ENCODE results near the gene TNFRSF1B.

TNFRSF1B gene

DNA sequence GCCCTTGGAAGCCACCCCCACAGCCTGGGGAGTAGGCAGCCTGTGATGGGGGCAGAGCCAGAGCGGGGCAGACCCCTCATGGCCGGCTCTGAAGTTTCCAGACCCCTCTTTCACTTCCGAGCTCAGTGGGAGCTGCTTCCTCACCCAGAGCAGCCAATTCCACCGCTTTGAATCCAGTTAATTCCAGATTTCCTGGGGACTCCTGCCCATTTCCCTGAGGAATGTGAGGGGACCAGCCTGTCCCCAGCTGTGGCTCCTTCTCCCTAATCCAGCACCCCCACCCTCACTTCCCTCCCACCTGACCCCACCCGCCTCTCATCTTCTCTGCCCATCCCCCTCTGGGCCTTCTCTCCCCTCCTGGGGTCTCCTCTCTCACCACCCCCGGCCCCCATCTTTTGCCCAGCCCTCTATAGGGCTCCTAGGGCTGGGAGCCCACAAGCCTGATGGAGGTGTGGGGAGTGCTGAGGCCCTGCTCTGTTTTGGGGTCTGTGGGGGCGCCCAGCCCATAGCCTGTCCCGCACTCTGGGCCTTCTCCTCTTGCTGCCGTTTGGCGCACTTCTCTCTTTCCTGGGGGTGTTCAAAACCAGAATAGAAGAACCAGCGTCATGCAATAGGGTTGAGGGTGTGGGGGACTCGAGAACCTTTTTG is 26.2 kb upstream of the TNFRSF1B start:
- H3K4me1 ChIP-seq (ENCODE audit: control insufficient read depth, insufficient read depth, low read length) = peaks cover 6% of the 10 kb centered on the region; the same call in 1 of the 2 replicates
- CTCF ChIA-PET = interaction anchor here (4.2 kb wide), 1 partner anchor 15 kb away, joined by 22 read pairs; no protein-coding TSS in a partner anchor
- POLR2A ChIA-PET = no interaction called here
- TF ChIP-seq ZNF223 (tag by site-specific recombination; IDR thresholded peaks at IDR 0.05) (no peak), ZNF501 (tag by site-specific recombination; IDR thresholded peaks at IDR 0.05) (no peak), ZNF121 (tag by site-specific recombination; IDR thresholded peaks at IDR 0.05) (no peak), ZNF302 (tag by site-specific recombination; IDR thresholded peaks at IDR 0.05; ENCODE audit: low read depth) (no peak), ZNF146 (tag by site-specific recombination; IDR thresholded peaks at IDR 0.05) (no peak), ZNF114 (tag by site-specific recombination; IDR thresholded peaks at IDR 0.05) (no peak), OVOL3 (tag by site-specific recombination; IDR thresholded peaks at IDR 0.05) (no peak), ZNF416 (tag by site-specific recombination; IDR thresholded peaks at IDR 0.05) (no peak), ZNF585B (tag by site-specific recombination; IDR thresholded peaks at IDR 0.05) (no peak), ZNF133 (tag by site-specific recombination; IDR thresholded peaks at IDR 0.05) (no peak), BCL11B (tag by site-specific recombination; IDR thresholded peaks at IDR 0.05; ENCODE audit: low read depth) (no peak)
- TF ChIP-seq, protein P1, sequence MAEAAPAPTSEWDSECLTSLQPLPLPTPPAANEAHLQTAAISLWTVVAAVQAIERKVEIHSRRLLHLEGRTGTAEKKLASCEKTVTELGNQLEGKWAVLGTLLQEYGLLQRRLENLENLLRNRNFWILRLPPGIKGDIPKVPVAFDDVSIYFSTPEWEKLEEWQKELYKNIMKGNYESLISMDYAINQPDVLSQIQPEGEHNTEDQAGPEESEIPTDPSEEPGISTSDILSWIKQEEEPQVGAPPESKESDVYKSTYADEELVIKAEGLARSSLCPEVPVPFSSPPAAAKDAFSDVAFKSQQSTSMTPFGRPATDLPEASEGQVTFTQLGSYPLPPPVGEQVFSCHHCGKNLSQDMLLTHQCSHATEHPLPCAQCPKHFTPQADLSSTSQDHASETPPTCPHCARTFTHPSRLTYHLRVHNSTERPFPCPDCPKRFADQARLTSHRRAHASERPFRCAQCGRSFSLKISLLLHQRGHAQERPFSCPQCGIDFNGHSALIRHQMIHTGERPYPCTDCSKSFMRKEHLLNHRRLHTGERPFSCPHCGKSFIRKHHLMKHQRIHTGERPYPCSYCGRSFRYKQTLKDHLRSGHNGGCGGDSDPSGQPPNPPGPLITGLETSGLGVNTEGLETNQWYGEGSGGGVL (tag by site-specific recombination; IDR thresholded peaks at IDR 0.05) = no peak
- TF ChIP-seq, protein P2, sequence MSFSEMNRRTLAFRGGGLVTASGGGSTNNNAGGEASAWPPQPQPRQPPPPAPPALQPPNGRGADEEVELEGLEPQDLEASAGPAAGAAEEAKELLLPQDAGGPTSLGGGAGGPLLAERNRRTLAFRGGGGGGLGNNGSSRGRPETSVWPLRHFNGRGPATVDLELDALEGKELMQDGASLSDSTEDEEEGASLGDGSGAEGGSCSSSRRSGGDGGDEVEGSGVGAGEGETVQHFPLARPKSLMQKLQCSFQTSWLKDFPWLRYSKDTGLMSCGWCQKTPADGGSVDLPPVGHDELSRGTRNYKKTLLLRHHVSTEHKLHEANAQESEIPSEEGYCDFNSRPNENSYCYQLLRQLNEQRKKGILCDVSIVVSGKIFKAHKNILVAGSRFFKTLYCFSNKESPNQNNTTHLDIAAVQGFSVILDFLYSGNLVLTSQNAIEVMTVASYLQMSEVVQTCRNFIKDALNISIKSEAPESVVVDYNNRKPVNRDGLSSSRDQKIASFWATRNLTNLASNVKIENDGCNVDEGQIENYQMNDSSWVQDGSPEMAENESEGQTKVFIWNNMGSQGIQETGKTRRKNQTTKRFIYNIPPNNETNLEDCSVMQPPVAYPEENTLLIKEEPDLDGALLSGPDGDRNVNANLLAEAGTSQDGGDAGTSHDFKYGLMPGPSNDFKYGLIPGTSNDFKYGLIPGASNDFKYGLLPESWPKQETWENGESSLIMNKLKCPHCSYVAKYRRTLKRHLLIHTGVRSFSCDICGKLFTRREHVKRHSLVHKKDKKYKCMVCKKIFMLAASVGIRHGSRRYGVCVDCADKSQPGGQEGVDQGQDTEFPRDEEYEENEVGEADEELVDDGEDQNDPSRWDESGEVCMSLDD (tag by site-specific recombination; IDR thresholded peaks at IDR 0.05) = no peak
- TF ChIP-seq, protein P3, sequence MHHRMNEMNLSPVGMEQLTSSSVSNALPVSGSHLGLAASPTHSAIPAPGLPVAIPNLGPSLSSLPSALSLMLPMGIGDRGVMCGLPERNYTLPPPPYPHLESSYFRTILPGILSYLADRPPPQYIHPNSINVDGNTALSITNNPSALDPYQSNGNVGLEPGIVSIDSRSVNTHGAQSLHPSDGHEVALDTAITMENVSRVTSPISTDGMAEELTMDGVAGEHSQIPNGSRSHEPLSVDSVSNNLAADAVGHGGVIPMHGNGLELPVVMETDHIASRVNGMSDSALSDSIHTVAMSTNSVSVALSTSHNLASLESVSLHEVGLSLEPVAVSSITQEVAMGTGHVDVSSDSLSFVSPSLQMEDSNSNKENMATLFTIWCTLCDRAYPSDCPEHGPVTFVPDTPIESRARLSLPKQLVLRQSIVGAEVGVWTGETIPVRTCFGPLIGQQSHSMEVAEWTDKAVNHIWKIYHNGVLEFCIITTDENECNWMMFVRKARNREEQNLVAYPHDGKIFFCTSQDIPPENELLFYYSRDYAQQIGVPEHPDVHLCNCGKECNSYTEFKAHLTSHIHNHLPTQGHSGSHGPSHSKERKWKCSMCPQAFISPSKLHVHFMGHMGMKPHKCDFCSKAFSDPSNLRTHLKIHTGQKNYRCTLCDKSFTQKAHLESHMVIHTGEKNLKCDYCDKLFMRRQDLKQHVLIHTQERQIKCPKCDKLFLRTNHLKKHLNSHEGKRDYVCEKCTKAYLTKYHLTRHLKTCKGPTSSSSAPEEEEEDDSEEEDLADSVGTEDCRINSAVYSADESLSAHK (tag by site-specific recombination; IDR thresholded peaks at IDR 0.05) = no peak
- TF ChIP-seq, protein P4, sequence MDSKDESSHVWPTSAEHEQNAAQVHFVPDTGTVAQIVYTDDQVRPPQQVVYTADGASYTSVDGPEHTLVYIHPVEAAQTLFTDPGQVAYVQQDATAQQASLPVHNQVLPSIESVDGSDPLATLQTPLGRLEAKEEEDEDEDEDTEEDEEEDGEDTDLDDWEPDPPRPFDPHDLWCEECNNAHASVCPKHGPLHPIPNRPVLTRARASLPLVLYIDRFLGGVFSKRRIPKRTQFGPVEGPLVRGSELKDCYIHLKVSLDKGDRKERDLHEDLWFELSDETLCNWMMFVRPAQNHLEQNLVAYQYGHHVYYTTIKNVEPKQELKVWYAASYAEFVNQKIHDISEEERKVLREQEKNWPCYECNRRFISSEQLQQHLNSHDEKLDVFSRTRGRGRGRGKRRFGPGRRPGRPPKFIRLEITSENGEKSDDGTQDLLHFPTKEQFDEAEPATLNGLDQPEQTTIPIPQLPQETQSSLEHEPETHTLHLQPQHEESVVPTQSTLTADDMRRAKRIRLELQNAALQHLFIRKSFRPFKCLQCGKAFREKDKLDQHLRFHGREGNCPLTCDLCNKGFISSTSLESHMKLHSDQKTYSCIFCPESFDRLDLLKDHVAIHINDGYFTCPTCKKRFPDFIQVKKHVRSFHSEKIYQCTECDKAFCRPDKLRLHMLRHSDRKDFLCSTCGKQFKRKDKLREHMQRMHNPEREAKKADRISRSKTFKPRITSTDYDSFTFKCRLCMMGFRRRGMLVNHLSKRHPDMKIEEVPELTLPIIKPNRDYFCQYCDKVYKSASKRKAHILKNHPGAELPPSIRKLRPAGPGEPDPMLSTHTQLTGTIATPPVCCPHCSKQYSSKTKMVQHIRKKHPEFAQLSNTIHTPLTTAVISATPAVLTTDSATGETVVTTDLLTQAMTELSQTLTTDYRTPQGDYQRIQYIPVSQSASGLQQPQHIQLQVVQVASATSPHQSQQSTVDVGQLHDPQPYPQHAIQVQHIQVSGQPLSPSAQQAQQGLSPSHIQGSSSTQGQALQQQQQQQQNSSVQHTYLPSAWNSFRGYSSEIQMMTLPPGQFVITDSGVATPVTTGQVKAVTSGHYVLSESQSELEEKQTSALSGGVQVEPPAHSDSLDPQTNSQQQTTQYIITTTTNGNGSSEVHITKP (tag by site-specific recombination; IDR thresholded peaks at IDR 0.05) = no peak
- TF ChIP-seq, protein P5, sequence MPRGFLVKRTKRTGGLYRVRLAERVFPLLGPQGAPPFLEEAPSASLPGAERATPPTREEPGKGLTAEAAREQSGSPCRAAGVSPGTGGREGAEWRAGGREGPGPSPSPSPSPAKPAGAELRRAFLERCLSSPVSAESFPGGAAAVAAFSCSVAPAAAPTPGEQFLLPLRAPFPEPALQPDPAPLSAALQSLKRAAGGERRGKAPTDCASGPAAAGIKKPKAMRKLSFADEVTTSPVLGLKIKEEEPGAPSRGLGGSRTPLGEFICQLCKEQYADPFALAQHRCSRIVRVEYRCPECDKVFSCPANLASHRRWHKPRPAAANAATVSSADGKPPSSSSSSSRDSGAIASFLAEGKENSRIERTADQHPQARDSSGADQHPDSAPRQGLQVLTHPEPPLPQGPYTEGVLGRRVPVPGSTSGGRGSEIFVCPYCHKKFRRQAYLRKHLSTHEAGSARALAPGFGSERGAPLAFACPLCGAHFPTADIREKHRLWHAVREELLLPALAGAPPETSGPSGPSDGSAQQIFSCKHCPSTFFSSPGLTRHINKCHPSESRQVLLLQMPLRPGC (tag by site-specific recombination; IDR thresholded peaks at IDR 0.05) = no peak
- TF ChIP-seq, protein P6, sequence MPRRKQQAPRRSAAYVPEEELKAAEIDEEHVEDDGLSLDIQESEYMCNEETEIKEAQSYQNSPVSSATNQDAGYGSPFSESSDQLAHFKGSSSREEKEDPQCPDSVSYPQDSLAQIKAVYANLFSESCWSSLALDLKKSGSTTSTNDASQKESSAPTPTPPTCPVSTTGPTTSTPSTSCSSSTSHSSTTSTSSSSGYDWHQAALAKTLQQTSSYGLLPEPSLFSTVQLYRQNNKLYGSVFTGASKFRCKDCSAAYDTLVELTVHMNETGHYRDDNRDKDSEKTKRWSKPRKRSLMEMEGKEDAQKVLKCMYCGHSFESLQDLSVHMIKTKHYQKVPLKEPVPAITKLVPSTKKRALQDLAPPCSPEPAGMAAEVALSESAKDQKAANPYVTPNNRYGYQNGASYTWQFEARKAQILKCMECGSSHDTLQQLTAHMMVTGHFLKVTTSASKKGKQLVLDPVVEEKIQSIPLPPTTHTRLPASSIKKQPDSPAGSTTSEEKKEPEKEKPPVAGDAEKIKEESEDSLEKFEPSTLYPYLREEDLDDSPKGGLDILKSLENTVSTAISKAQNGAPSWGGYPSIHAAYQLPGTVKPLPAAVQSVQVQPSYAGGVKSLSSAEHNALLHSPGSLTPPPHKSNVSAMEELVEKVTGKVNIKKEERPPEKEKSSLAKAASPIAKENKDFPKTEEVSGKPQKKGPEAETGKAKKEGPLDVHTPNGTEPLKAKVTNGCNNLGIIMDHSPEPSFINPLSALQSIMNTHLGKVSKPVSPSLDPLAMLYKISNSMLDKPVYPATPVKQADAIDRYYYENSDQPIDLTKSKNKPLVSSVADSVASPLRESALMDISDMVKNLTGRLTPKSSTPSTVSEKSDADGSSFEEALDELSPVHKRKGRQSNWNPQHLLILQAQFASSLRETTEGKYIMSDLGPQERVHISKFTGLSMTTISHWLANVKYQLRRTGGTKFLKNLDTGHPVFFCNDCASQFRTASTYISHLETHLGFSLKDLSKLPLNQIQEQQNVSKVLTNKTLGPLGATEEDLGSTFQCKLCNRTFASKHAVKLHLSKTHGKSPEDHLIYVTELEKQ (tag by site-specific recombination; IDR thresholded peaks at IDR 0.05; ENCODE audit: borderline replicate concordance) = no peak
- TF ChIP-seq, protein P7, sequence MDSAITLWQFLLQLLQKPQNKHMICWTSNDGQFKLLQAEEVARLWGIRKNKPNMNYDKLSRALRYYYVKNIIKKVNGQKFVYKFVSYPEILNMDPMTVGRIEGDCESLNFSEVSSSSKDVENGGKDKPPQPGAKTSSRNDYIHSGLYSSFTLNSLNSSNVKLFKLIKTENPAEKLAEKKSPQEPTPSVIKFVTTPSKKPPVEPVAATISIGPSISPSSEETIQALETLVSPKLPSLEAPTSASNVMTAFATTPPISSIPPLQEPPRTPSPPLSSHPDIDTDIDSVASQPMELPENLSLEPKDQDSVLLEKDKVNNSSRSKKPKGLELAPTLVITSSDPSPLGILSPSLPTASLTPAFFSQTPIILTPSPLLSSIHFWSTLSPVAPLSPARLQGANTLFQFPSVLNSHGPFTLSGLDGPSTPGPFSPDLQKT (IDR thresholded peaks at IDR 0.05; ENCODE audit: borderline replicate concordance, low read depth, low read length) = no peak
- no peak overlapping the region for H3K4me3 ChIP-seq (ENCODE audit: low read depth, low read length)
- H3K27ac ChIP-seq (ENCODE audit: extremely low read depth, low read depth, low read length) = no peak overlapping the region
- H3K36me3 ChIP-seq (ENCODE audit: control insufficient read depth in 2 of 2, insufficient read depth in 1 of 2, low read length in 2 of 2) = no peaks in the 10 kb centered on the region
- no peaks in the 10 kb centered on the region for H3K9me3 ChIP-seq (ENCODE audit: control insufficient read depth, insufficient read depth, low read depth, low read length)

All from HEK293 (cell line).